Measurements from ENCODE around the gene SORCS2. TPM values are rescaled to one million over a fixed set of nuclear protein-coding genes. Genes with fewer than 3 reads are reported as not detected.

The SORCS2 gene
- total RNA-seq, 2 experiments from 2014 or later: 0.07 TPM

GRCh38 chr4:7223541-7223940 is 31.2 kb downstream of the SORCS2 start:
- H3K4me3 Mint-ChIP-seq: no peak overlapping the region
- no peak for DNase-seq
- intact Hi-C loops (cut with micrococcal nuclease): no loop called here
- CTCF ChIA-PET: no interaction called here
- no peaks in the 10 kb centered on the region for H3K9me3 Mint-ChIP-seq
- POLR2A ChIA-PET: no interaction called here
- H3K27me3 Mint-ChIP-seq: no peaks in the 10 kb centered on the region
- no peaks in the 10 kb centered on the region for H3K4me1 Mint-ChIP-seq (ENCODE audit: low read depth)
- no peak overlapping the region for H3K27ac Mint-ChIP-seq
- no peaks in the 10 kb centered on the region for H3K36me3 Mint-ChIP-seq

GRCh38 chr4:7224001-7224400 is 31.7 kb downstream of the SORCS2 start:
- no peak for DNase-seq
- intact Hi-C loops (cut with micrococcal nuclease): no loop called here
- no peaks in the 10 kb centered on the region for H3K9me3 Mint-ChIP-seq

GRCh38 chr4:7224878-7225533 is 32.7 kb downstream of the SORCS2 start:
- POLR2A ChIA-PET: no interaction called here

More at GRCh38 chr4:7224001-7224400, 31.7 kb downstream of the SORCS2 start:
- no peak overlapping the region for H3K27ac Mint-ChIP-seq
- POLR2A ChIA-PET: no interaction called here
- H3K4me1 Mint-ChIP-seq (ENCODE audit: low read depth): no peaks in the 10 kb centered on the region
- CTCF ChIA-PET: no interaction called here
- H3K36me3 Mint-ChIP-seq: no peaks in the 10 kb centered on the region
- H3K4me3 Mint-ChIP-seq: no peak overlapping the region
- H3K27me3 Mint-ChIP-seq: no peaks in the 10 kb centered on the region

GRCh38 chr4:7226439-7226838 is 34.1 kb downstream of the SORCS2 start:
- Mint-ChIP-seq H3K27me3 (no peaks in the 10 kb centered on the region), H3K4me1 (ENCODE audit: low read depth) (no peaks in the 10 kb centered on the region), H3K4me3 (no peak overlapping the region), H3K9me3 (no peaks in the 10 kb centered on the region), H3K36me3 (no peaks in the 10 kb centered on the region), H3K27ac (no peak overlapping the region)
- ChIA-PET POLR2A (no interaction called here), CTCF (no interaction called here)
- no peak for DNase-seq
- intact Hi-C loops (cut with micrococcal nuclease): no loop called here

More at GRCh38 chr4:7224878-7225533, 32.7 kb downstream of the SORCS2 start:
- Mint-ChIP-seq H3K36me3 (no peaks in the 10 kb centered on the region), H3K4me3 (no peak overlapping the region), H3K4me1 (ENCODE audit: low read depth) (no peaks in the 10 kb centered on the region), H3K27me3 (no peaks in the 10 kb centered on the region), H3K9me3 (no peaks in the 10 kb centered on the region), H3K27ac (no peak overlapping the region)
- intact Hi-C loops (cut with micrococcal nuclease): no loop called here
- CTCF ChIA-PET: no interaction called here
- no peak for DNase-seq

GRCh38 chr4:7227008-7227407 is 34.7 kb downstream of the SORCS2 start:
- H3K36me3 Mint-ChIP-seq: no peaks in the 10 kb centered on the region
- intact Hi-C loops (cut with micrococcal nuclease): no loop called here

GRCh38 chr4:7228734-7229133 is 36.4 kb downstream of the SORCS2 start:
- intact Hi-C loops (cut with micrococcal nuclease): no loop called here

More at GRCh38 chr4:7227008-7227407, 34.7 kb downstream of the SORCS2 start:
- Mint-ChIP-seq H3K9me3 (no peaks in the 10 kb centered on the region), H3K4me1 (ENCODE audit: low read depth) (no peaks in the 10 kb centered on the region), H3K27me3 (no peaks in the 10 kb centered on the region), H3K27ac (no peak overlapping the region), H3K4me3 (no peak overlapping the region)
- ChIA-PET POLR2A (no interaction called here), CTCF (no interaction called here)
- DNase-seq: no peak

GRCh38 chr4:7232061-7232650 is 39.8 kb downstream of the SORCS2 start:
- no peaks in the 10 kb centered on the region for H3K36me3 Mint-ChIP-seq
- no peaks in the 10 kb centered on the region for H3K4me1 Mint-ChIP-seq (ENCODE audit: low read depth)
- DNase-seq: no peak
- H3K27me3 Mint-ChIP-seq: no peaks in the 10 kb centered on the region
- CTCF ChIA-PET: no interaction called here
- POLR2A ChIA-PET: no interaction called here
- intact Hi-C loops (cut with micrococcal nuclease): no loop called here
- no peak overlapping the region for H3K27ac Mint-ChIP-seq
- no peaks in the 10 kb centered on the region for H3K9me3 Mint-ChIP-seq
- H3K4me3 Mint-ChIP-seq: no peak overlapping the region

More at GRCh38 chr4:7228734-7229133, 36.4 kb downstream of the SORCS2 start:
- no peaks in the 10 kb centered on the region for H3K27me3 Mint-ChIP-seq
- H3K9me3 Mint-ChIP-seq: no peaks in the 10 kb centered on the region
- no peak overlapping the region for H3K27ac Mint-ChIP-seq
- no peak overlapping the region for H3K4me3 Mint-ChIP-seq
- POLR2A ChIA-PET: no interaction called here
- no peak for DNase-seq
- no peaks in the 10 kb centered on the region for H3K4me1 Mint-ChIP-seq (ENCODE audit: low read depth)
- no peaks in the 10 kb centered on the region for H3K36me3 Mint-ChIP-seq
- CTCF ChIA-PET: no interaction called here

- POLR2A ChIA-PET: no interaction called here
- no peak for DNase-seq
- intact Hi-C loops (cut with micrococcal nuclease): no loop called here
- H3K4me1 Mint-ChIP-seq (ENCODE audit: low read depth): no peaks in the 10 kb centered on the region
- no peaks in the 10 kb centered on the region for H3K36me3 Mint-ChIP-seq
- no peak overlapping the region for H3K4me3 Mint-ChIP-seq
- CTCF ChIA-PET: no interaction called here
- H3K27ac Mint-ChIP-seq: no peak overlapping the region
- no peaks in the 10 kb centered on the region for H3K9me3 Mint-ChIP-seq
- H3K27me3 Mint-ChIP-seq: no peaks in the 10 kb centered on the region
Measured at GRCh38 chr4:7233006-7233580, 40.8 kb downstream of the SORCS2 start.

GRCh38 chr4:7233601-7234000 is 41.3 kb downstream of the SORCS2 start:
- ChIA-PET CTCF (no interaction called here), POLR2A (no interaction called here)
- Mint-ChIP-seq H3K27me3 (no peaks in the 10 kb centered on the region), H3K4me3 (no peak overlapping the region), H3K4me1 (ENCODE audit: low read depth) (no peaks in the 10 kb centered on the region), H3K36me3 (no peaks in the 10 kb centered on the region), H3K27ac (no peak overlapping the region), H3K9me3 (peaks cover 3% of the 10 kb centered on the region)
- intact Hi-C loops (cut with micrococcal nuclease): no loop called here
- DNase-seq: no peak

- no peak for DNase-seq
- ChIA-PET POLR2A (no interaction called here), CTCF (interaction anchor here (0.7 kb wide), 1 partner anchor 107 kb away, joined by 3 read pairs; no protein-coding TSS in a partner anchor)
- no peaks in the 10 kb centered on the region for H3K27me3 Mint-ChIP-seq
- no peaks in the 10 kb centered on the region for H3K36me3 Mint-ChIP-seq
- no peak overlapping the region for H3K27ac Mint-ChIP-seq
- no peaks in the 10 kb centered on the region for H3K4me1 Mint-ChIP-seq (ENCODE audit: low read depth)
- intact Hi-C loops (cut with micrococcal nuclease): no loop called here
- peaks cover 7% of the 10 kb centered on the region for H3K9me3 Mint-ChIP-seq
- H3K4me3 Mint-ChIP-seq: no peak overlapping the region
Measured at GRCh38 chr4:7234355-7235029, 42.2 kb downstream of the SORCS2 start.

- H3K4me3 Mint-ChIP-seq: no peak overlapping the region
- no peak for DNase-seq
- H3K36me3 Mint-ChIP-seq: no peaks in the 10 kb centered on the region
- intact Hi-C loops (cut with micrococcal nuclease): no loop called here
- no peaks in the 10 kb centered on the region for H3K4me1 Mint-ChIP-seq (ENCODE audit: low read depth)
- H3K9me3 Mint-ChIP-seq: peaks cover 7% of the 10 kb centered on the region
- H3K27ac Mint-ChIP-seq: no peak overlapping the region
- no peaks in the 10 kb centered on the region for H3K27me3 Mint-ChIP-seq
- CTCF ChIA-PET: no interaction called here
- POLR2A ChIA-PET: no interaction called here
Measured at GRCh38 chr4:7235030-7235380, 42.7 kb downstream of the SORCS2 start.

- CTCF ChIA-PET: no interaction called here
- H3K27me3 Mint-ChIP-seq: no peaks in the 10 kb centered on the region
- no peak overlapping the region for H3K27ac Mint-ChIP-seq
- no peaks in the 10 kb centered on the region for H3K4me1 Mint-ChIP-seq (ENCODE audit: low read depth)
- POLR2A ChIA-PET: no interaction called here
- no peak for DNase-seq
- intact Hi-C loops (cut with micrococcal nuclease): no loop called here
- H3K9me3 Mint-ChIP-seq: peaks cover 7% of the 10 kb centered on the region
- H3K36me3 Mint-ChIP-seq: no peaks in the 10 kb centered on the region
- H3K4me3 Mint-ChIP-seq: no peak overlapping the region
Measured at GRCh38 chr4:7236847-7237246, 44.5 kb downstream of the SORCS2 start.

- DNase-seq: no peak
- POLR2A ChIA-PET: no interaction called here
- no peak overlapping the region for H3K4me3 Mint-ChIP-seq
- intact Hi-C loops (cut with micrococcal nuclease): no loop called here
- H3K27me3 Mint-ChIP-seq: no peaks in the 10 kb centered on the region
- no peak overlapping the region for H3K27ac Mint-ChIP-seq
- H3K36me3 Mint-ChIP-seq: no peaks in the 10 kb centered on the region
- H3K9me3 Mint-ChIP-seq: peaks cover 7% of the 10 kb centered on the region
- CTCF ChIA-PET: interaction anchor here (0.8 kb wide), 1 partner anchor 564 kb away, joined by 3 read pairs; no protein-coding TSS in a partner anchor
- H3K4me1 Mint-ChIP-seq (ENCODE audit: low read depth): no peaks in the 10 kb centered on the region
Measured at GRCh38 chr4:7237873-7238272, 45.5 kb downstream of the SORCS2 start.

Data from activated CD4-positive, alpha-beta memory T cell treated with anti-CD3 and anti-CD28 coated beads for 36 hours (primary cell).